ENCODE results near the gene PPTC7. TPM values are rescaled to one million over a fixed set of nuclear protein-coding genes. Genes with fewer than 3 reads are reported as not detected.

Gene PPTC7
- total and polyA plus RNA-seq, 10 of the 15 experiments (the other 5 are each of a cell fraction or from before 2014, with no cell fraction given), result 4.0 to 69.6 (median 12.3) TPM

DNA sequence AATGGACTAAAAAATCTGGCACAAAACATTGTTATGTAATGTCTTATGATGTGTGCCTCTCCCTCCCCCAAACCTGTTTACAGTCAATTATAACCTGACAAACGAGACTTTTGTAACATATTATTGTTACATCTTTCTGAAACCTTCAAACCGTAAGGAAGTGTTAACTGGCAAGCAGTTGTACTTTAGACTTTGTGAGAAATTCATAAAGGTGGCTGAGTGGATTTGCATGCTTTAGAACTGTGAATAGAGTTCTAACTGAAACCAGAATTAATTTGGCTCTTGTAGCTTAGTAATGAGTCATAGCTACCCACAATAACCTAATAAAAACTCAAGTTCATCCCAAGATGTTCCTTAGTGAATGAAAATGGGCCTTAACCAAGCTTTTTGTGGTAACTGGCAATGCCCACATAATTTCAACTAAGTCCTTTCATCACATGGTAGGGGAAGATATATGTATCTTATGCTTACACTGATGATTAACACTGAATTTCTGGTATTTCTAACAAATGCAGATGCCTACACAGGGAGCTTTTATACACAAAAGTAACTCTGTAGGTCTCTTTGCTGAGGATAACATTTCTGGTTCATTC is 51.3 kb downstream of the PPTC7 start (continued):
- TF ChIP-seq, protein P1, sequence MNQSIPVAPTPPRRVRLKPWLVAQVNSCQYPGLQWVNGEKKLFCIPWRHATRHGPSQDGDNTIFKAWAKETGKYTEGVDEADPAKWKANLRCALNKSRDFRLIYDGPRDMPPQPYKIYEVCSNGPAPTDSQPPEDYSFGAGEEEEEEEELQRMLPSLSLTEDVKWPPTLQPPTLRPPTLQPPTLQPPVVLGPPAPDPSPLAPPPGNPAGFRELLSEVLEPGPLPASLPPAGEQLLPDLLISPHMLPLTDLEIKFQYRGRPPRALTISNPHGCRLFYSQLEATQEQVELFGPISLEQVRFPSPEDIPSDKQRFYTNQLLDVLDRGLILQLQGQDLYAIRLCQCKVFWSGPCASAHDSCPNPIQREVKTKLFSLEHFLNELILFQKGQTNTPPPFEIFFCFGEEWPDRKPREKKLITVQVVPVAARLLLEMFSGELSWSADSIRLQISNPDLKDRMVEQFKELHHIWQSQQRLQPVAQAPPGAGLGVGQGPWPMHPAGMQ (IDR thresholded peaks at IDR 0.05; ENCODE audit: borderline replicate concordance), result no peak
- TF ChIP-seq KLF5 (IDR thresholded peaks at IDR 0.05; ENCODE audit: partially characterized antibody), result no peak
- TF ChIP-seq, protein P2, sequence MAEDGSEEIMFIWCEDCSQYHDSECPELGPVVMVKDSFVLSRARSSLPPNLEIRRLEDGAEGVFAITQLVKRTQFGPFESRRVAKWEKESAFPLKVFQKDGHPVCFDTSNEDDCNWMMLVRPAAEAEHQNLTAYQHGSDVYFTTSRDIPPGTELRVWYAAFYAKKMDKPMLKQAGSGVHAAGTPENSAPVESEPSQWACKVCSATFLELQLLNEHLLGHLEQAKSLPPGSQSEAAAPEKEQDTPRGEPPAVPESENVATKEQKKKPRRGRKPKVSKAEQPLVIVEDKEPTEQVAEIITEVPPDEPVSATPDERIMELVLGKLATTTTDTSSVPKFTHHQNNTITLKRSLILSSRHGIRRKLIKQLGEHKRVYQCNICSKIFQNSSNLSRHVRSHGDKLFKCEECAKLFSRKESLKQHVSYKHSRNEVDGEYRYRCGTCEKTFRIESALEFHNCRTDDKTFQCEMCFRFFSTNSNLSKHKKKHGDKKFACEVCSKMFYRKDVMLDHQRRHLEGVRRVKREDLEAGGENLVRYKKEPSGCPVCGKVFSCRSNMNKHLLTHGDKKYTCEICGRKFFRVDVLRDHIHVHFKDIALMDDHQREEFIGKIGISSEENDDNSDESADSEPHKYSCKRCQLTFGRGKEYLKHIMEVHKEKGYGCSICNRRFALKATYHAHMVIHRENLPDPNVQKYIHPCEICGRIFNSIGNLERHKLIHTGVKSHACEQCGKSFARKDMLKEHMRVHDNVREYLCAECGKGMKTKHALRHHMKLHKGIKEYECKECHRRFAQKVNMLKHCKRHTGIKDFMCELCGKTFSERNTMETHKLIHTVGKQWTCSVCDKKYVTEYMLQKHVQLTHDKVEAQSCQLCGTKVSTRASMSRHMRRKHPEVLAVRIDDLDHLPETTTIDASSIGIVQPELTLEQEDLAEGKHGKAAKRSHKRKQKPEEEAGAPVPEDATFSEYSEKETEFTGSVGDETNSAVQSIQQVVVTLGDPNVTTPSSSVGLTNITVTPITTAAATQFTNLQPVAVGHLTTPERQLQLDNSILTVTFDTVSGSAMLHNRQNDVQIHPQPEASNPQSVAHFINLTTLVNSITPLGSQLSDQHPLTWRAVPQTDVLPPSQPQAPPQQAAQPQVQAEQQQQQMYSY (CRISPR knock-in tag; IDR thresholded peaks at IDR 0.05), result no peak
- no peak for TF ChIP-seq WRNIP1 (IDR thresholded peaks at IDR 0.05; ENCODE audit: borderline replicate concordance, low read depth, low read length)
- TF ChIP-seq ESRRA (IDR thresholded peaks at IDR 0.05; ENCODE audit: low read length), result no peak
- TF ChIP-seq NFYB (IDR thresholded peaks at IDR 0.05; ENCODE audit: insufficient read depth, low read depth, low read length), result no peak
- TF ChIP-seq, protein P3, sequence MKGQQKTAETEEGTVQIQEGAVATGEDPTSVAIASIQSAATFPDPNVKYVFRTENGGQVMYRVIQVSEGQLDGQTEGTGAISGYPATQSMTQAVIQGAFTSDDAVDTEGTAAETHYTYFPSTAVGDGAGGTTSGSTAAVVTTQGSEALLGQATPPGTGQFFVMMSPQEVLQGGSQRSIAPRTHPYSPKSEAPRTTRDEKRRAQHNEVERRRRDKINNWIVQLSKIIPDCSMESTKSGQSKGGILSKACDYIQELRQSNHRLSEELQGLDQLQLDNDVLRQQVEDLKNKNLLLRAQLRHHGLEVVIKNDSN (IDR thresholded peaks at IDR 0.05; ENCODE audit: borderline replicate concordance, extremely low read length, insufficient read depth, low read depth, low read length), result no peak
- TF ChIP-seq CEBPB (IDR thresholded peaks at IDR 0.05; ENCODE audit: borderline replicate concordance in 1 of 2, low read depth in 2 of 2, low read length in 2 of 2), result 0 out of 4 replicates have a peak, but pooled peaks of 1 of the 2 experiments have one; percentile 72
- TF ChIP-seq, protein P4, sequence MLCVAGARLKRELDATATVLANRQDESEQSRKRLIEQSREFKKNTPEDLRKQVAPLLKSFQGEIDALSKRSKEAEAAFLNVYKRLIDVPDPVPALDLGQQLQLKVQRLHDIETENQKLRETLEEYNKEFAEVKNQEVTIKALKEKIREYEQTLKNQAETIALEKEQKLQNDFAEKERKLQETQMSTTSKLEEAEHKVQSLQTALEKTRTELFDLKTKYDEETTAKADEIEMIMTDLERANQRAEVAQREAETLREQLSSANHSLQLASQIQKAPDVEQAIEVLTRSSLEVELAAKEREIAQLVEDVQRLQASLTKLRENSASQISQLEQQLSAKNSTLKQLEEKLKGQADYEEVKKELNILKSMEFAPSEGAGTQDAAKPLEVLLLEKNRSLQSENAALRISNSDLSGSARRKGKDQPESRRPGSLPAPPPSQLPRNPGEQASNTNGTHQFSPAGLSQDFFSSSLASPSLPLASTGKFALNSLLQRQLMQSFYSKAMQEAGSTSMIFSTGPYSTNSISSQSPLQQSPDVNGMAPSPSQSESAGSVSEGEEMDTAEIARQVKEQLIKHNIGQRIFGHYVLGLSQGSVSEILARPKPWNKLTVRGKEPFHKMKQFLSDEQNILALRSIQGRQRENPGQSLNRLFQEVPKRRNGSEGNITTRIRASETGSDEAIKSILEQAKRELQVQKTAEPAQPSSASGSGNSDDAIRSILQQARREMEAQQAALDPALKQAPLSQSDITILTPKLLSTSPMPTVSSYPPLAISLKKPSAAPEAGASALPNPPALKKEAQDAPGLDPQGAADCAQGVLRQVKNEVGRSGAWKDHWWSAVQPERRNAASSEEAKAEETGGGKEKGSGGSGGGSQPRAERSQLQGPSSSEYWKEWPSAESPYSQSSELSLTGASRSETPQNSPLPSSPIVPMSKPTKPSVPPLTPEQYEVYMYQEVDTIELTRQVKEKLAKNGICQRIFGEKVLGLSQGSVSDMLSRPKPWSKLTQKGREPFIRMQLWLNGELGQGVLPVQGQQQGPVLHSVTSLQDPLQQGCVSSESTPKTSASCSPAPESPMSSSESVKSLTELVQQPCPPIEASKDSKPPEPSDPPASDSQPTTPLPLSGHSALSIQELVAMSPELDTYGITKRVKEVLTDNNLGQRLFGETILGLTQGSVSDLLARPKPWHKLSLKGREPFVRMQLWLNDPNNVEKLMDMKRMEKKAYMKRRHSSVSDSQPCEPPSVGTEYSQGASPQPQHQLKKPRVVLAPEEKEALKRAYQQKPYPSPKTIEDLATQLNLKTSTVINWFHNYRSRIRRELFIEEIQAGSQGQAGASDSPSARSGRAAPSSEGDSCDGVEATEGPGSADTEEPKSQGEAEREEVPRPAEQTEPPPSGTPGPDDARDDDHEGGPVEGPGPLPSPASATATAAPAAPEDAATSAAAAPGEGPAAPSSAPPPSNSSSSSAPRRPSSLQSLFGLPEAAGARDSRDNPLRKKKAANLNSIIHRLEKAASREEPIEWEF (IDR thresholded peaks at IDR 0.05; ENCODE audit: insufficient replicate concordance, low read depth, low read length), result peak; percentile 73
- TF ChIP-seq, protein P5, sequence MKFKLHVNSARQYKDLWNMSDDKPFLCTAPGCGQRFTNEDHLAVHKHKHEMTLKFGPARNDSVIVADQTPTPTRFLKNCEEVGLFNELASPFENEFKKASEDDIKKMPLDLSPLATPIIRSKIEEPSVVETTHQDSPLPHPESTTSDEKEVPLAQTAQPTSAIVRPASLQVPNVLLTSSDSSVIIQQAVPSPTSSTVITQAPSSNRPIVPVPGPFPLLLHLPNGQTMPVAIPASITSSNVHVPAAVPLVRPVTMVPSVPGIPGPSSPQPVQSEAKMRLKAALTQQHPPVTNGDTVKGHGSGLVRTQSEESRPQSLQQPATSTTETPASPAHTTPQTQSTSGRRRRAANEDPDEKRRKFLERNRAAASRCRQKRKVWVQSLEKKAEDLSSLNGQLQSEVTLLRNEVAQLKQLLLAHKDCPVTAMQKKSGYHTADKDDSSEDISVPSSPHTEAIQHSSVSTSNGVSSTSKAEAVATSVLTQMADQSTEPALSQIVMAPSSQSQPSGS (IDR thresholded peaks at IDR 0.05; ENCODE audit: low read length), result peak; percentile 79
- peak; percentile 96 for TF ChIP-seq POU2F2 (IDR thresholded peaks at IDR 0.05; ENCODE audit: borderline replicate concordance, low read depth, low read length)
- TF ChIP-seq NR2C1 (IDR thresholded peaks at IDR 0.05), result no peak
- TF ChIP-seq, protein P6, sequence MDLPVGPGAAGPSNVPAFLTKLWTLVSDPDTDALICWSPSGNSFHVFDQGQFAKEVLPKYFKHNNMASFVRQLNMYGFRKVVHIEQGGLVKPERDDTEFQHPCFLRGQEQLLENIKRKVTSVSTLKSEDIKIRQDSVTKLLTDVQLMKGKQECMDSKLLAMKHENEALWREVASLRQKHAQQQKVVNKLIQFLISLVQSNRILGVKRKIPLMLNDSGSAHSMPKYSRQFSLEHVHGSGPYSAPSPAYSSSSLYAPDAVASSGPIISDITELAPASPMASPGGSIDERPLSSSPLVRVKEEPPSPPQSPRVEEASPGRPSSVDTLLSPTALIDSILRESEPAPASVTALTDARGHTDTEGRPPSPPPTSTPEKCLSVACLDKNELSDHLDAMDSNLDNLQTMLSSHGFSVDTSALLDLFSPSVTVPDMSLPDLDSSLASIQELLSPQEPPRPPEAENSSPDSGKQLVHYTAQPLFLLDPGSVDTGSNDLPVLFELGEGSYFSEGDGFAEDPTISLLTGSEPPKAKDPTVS (IDR thresholded peaks at IDR 0.05; ENCODE audit: low read depth, low read length), result no peak
- TF ChIP-seq NFXL1 (IDR thresholded peaks at IDR 0.05; ENCODE audit: borderline replicate concordance), result no peak

Data from GM12878 (cell line).